Testis (tissue), 3 donors: ENCODE data around the gene PROM2. TPM values are rescaled to one million over a fixed set of nuclear protein-coding genes. Genes with fewer than 3 reads are reported as not detected.

Experiments used
- DNase-seq: peaks from one replicate; pipeline ENCODE4 v3.0.0-alpha.2; 2019
- H3K27ac ChIP-seq, 2 donors: fragments of 200-600 bp; sonication (generic); one replicate each; pipeline ENCODE4 v1.5.1; 2019
- H3K27me3 ChIP-seq: fragments of 200-600 bp; sonication (generic); one replicate; pipeline ENCODE4 v1.5.1; 2019
- H3K36me3 ChIP-seq: fragments of 200-600 bp; sonication (generic); one replicate; pipeline ENCODE4 v1.5.1; 2017; ENCODE audit warnings: low read depth; ENCODE audit errors: missing control alignments
- H3K4me1 ChIP-seq: fragments of 200-600 bp; sonication (generic); one replicate; pipeline ENCODE4 v1.5.1; 2019
- H3K4me3 ChIP-seq, 2 donors: fragments of 200-600 bp; sonication (generic); one replicate each; pipeline ENCODE4 v1.5.1; 2017 to 2019
- H3K9me3 ChIP-seq: fragments of 200-600 bp; sonication (generic); one replicate; pipeline ENCODE4 v1.5.1; 2017
- CTCF ChIP-seq, 3 experiments: fragments of 450-650 bp in 2 of 3; fragments of 200-600 bp in 1 of 3; sonication (generic) in 1 of 3; IDR thresholded peaks; one replicate each; pipeline ENCODE4 v1.5.1; 2016 to 2019; ENCODE audit warnings: antibody characterized with exemption in 3 of 3, mild to moderate bottlenecking in 2 of 3, moderate library complexity in 1 of 3
- POLR2A ChIP-seq: fragments of 450-650 bp; IDR thresholded peaks from one replicate; pipeline ENCODE4 v1.6.1; 2017; ENCODE audit warnings: antibody characterized with exemption, mild to moderate bottlenecking, moderate library complexity
- WGBS, 2 donors: methylation state at CpG; one replicate each; pipeline ENCODE4 v1.1.5; 2018; 5-methylcytosine and 5-hydroxymethylcytosine counted together
- intact Hi-C: fragments of 100-400 bp; cut with DNase I; formaldehyde crosslinking; loops from one replicate; pipeline ENCODE4 v1.15.1; 2023; ENCODE audit warnings: low total_unique reads
- polyA plus RNA-seq: library from polyadenylated mRNA; stranded (reverse); fragments of 350-450 nt; fragmentation: Illumina TruSeq; extraction: RNeasy Lipid Tissue Mini Kit (QIAGEN cat#74804); gene quantifications from one replicate; pipeline ENCODE4 v1.2.3, GENCODE V29; 2014; ENCODE audit warnings: low read depth, low replicate concordance; ENCODE audit not compliant: insufficient read depth
- total RNA-seq, 2 donors: library from RNA; depleted of rRNA; stranded (reverse); fragments of >200 nt; gene quantifications; one replicate each; pipeline ENCODE4 v1.2.3, GENCODE V29; 2016

The PROM2 gene
- total and polyA plus RNA-seq, 3 donors from 2014 or later, result 1.3 to 2.4 (median 2.1) TPM

- WGBS, 2 donors, result 34 to 50% methylated on average over 3 of the region's 3 CpGs
- no peaks in the 10 kb centered on the region for H3K27me3 ChIP-seq
- H3K36me3 ChIP-seq, result no peaks in the 10 kb centered on the region
- H3K9me3 ChIP-seq, result no peaks in the 10 kb centered on the region
- H3K27ac ChIP-seq, result no peak overlapping the region
- intact Hi-C loops, result no loop called here
- no peaks in the 10 kb centered on the region for H3K4me1 ChIP-seq
- no peak overlapping the region for H3K4me3 ChIP-seq
- DNase-seq, result no peak
- TF ChIP-seq POLR2A (no peak), CTCF (IDR thresholded peaks at IDR 0.05) (no peak)
Observed at GRCh38 chr2:95282458-95282857, 8.2 kb downstream of the PROM2 start.

- no peak for DNase-seq
- H3K27ac ChIP-seq, result no peak overlapping the region
- no peaks in the 10 kb centered on the region for H3K27me3 ChIP-seq
- no peaks in the 10 kb centered on the region for H3K9me3 ChIP-seq
- H3K4me1 ChIP-seq, result no peaks in the 10 kb centered on the region
- intact Hi-C loops, result no loop called here
- H3K36me3 ChIP-seq, result no peaks in the 10 kb centered on the region
- no peak for TF ChIP-seq CTCF (IDR thresholded peaks at IDR 0.05)
- no peak for TF ChIP-seq POLR2A
- H3K4me3 ChIP-seq, result no peak overlapping the region
- WGBS, 2 donors, result 86 to 88% methylated on average over 4 of the region's 4 CpGs
Observed at GRCh38 chr2:95283562-95283961, 9.3 kb downstream of the PROM2 start.

- Histone ChIP-seq H3K4me3 (no peak overlapping the region), H3K27me3 (no peaks in the 10 kb centered on the region), H3K9me3 (no peaks in the 10 kb centered on the region), H3K4me1 (no peaks in the 10 kb centered on the region), H3K36me3 (no peaks in the 10 kb centered on the region), H3K27ac (no peak overlapping the region)
- TF ChIP-seq POLR2A, result no peak
- no peak for TF ChIP-seq CTCF (IDR thresholded peaks at IDR 0.05)
- WGBS, 2 donors, result 87 to 91% methylated on average over 5 to 13 of the region's 13 CpGs
- DNase-seq, result no peak
- intact Hi-C loops, result no loop called here
Observed at GRCh38 chr2:95284886-95285541, 10.8 kb downstream of the PROM2 start.

GRCh38 chr2:95285542-95285932 is 11.3 kb downstream of the PROM2 start:
- TF ChIP-seq POLR2A, result no peak
- no peak for TF ChIP-seq CTCF (IDR thresholded peaks at IDR 0.05)
- Histone ChIP-seq H3K4me3 (no peak overlapping the region), H3K27ac (no peak overlapping the region), H3K9me3 (no peaks in the 10 kb centered on the region), H3K36me3 (no peaks in the 10 kb centered on the region), H3K4me1 (no peaks in the 10 kb centered on the region), H3K27me3 (no peaks in the 10 kb centered on the region)
- intact Hi-C loops, result no loop called here
- no peak for DNase-seq
- 58 to 60% methylated on average over 3 to 4 of the region's 4 CpGs for WGBS, 2 donors

- no peak overlapping the region for H3K4me3 ChIP-seq
- no peaks in the 10 kb centered on the region for H3K9me3 ChIP-seq
- H3K27me3 ChIP-seq, result no peaks in the 10 kb centered on the region
- intact Hi-C loops, result no loop called here
- 81 to 86% methylated on average over 3 to 8 of the region's 8 CpGs for WGBS, 2 donors
- no peaks in the 10 kb centered on the region for H3K4me1 ChIP-seq
- TF ChIP-seq POLR2A (no peak), CTCF (IDR thresholded peaks at IDR 0.05) (no peak)
- no peaks in the 10 kb centered on the region for H3K36me3 ChIP-seq
- DNase-seq, result no peak
- no peak overlapping the region for H3K27ac ChIP-seq
Observed at GRCh38 chr2:95287336-95287735, 13.1 kb downstream of the PROM2 start.
